Measurements from ENCODE around the gene POLR3K. TPM values are rescaled to one million over a fixed set of nuclear protein-coding genes. Genes with fewer than 3 reads are reported as not detected.

Gene POLR3K
- polyA plus RNA-seq, 1 donor, result 8.4 TPM

DNA sequence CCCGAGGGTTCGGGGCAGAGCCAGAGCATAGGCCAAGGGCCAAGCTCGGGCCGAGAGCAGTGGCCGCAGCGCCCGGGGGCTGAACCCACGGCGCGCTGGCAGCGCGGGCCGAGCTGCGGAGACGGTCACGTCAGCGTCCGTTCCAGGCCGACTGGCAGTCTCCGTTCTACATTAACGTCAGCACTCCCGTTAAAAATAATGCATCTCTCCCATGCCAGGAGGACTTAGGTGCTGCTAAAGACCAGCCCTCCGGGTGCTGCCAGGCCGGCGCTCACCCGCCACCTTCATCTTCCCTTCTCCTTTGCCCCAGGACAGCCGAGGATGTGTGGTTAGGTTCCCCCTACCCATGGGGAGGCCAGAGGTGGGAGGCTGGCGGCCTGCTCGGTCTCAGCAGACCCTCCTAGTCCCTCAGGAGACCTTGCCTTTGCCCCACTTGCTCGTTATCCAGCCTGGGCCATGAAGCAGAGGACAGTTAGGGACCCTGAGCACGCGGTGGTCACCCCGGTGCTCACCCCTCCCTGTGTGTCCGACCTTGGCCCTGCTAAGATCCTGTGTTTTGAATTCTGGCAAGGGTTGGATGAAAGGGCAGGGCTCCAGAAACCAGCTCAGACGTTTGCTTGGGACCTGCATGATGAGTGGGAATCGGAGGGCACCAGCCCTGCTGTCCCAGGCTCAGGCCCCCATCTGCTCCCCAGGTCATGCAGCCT, 25.2 kb upstream of the POLR3K start:
- DNase-seq, result peak; percentile 55

DNA sequence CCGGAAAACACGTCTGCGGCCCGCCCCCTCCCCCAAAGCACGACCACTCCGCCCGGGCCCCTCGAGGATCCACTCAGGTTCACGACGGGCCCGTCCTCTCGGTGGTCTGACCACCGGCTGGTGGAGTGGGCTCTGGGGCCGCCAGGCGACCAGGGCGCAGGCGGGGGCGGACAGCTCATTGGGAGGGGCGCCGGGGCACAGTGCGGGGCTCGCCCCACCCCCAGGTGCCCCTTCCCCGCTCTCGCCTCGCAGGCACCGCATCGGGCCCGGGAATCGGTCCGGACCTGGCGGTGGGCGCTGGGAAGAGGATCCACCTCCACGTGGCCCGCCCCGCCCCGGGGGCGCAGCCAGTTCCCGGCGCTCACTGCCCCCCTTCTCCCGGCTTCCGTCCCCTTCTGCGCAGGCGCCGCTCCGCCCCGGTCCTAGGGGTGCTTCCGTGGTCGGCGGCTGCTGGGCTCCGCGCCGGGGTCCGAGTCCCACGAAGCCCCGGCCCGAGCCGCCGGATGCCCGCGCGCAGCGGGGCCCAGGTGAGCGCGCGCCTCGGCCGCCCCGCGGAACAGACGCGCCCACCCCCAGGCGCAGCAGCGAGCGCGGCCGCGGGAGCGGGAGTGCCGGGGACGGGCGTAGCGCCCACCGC, 24.5 kb upstream of the POLR3K start, which contains the start of gene MPG:
TSS of gene MPG (plus strand) at position 419 of the 637 bp plus-strand sequence. CDS start at position 504, 85 bp downstream.
- DNase-seq, result peak; percentile 92

DNA sequence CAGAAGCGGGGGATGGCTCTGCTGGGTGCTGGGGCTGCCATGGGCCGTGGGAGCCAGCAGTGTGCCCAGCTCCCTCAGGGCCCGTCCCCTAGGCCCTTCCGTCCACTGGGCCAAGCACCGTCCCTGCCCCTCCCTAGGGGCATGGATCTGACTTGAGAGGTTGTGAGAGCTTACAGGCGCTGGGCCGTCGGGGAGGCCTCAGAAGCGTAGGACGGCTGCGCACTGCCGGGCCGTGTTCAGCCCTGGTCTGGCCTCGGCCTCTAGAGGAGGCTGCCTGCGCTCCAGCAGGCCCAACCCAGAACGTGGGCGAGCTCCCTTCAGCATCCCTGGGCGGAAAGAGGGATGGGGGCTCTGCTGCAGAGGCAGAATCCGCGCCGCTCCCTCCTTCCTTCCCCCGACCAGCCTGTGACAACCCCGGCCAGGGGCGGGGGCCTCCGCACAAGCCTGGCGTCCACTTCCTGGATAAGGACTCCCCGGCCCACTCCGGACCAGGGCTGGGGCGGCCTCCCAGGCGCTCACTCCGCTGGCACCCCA, 23.9 kb upstream of the POLR3K start:
- peak; percentile 83 for DNase-seq

DNA sequence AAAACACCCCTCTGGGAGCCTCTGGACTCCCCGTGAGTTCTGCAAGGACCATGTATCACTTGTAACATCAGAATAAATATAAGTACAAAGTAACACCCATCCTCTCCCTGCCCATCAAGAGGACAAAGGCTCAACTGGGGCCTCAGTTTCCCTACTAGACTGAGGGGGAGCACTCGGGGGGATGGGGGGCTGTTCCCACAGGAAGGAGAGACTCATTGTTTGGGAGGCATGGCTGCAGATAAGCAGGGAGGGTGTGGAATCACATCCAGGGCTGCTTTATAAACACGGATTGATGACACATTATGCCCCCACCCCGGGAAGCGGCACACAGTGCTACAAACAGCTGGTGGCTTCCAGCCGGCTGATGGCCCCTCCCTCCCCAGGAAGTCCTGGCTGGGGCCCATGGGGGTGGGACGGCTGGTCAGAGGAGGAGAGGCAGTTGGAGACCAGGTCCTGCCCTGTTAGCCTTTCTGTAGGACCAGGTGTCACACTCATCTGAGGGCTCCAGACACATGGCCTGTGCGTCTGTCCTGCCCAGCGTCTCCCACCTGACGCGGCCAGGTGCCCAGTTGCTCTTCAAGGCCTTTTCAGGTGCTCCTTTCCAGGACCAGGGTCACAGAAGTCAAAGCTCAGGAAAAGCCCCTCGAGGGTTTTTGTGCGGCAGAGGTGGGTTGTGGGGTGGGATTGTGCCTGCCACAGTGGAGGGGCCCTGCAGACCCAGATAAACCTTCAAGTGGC, 23.3 kb upstream of the POLR3K start:
- DNase-seq, result peak; percentile 83

DNA sequence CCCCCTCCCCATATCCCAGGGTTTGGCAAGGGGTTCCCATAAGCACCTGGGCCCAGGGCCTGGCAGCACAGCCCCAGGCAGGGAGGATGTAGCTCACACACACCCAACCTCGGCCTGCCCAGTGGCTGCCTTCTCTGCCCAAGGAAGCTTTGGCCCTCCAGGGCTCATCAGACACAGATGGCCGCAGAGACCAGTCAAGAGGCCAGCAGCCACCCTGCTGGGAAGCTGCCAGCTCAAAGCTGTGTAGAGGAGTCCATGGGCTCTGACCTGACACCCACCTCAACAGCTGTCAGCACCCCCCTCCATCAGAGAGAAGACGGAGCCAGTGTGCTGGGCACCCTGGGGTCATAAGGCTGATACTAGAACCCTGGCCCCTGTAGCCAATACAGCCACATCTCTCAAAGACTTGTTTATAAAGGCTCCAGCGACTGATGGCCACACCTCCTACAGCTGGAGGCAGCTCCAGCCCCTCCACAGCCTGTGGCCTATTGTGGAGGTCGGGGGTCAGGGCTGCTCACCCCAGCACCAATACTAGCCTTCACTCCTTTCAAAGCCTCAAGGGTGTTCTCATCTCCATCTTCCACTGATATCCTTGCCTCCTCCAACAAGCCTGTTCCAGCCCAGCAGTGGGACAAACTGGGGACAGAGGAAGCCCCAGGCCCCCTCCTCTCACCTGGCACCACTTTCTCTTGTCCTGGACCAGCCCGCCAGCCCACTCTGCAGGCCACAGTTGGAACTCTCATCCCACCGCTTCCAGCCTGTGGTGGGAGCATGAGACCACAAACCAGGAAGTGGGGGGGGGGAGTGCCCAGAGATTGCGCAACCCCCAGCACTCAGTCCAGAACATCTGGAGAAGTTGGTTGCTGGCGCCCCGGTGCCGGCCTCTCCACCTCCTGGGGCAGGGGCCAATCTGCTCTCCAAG, 22.4 kb upstream of the POLR3K start:
- peak; percentile 84 for DNase-seq

DNA sequence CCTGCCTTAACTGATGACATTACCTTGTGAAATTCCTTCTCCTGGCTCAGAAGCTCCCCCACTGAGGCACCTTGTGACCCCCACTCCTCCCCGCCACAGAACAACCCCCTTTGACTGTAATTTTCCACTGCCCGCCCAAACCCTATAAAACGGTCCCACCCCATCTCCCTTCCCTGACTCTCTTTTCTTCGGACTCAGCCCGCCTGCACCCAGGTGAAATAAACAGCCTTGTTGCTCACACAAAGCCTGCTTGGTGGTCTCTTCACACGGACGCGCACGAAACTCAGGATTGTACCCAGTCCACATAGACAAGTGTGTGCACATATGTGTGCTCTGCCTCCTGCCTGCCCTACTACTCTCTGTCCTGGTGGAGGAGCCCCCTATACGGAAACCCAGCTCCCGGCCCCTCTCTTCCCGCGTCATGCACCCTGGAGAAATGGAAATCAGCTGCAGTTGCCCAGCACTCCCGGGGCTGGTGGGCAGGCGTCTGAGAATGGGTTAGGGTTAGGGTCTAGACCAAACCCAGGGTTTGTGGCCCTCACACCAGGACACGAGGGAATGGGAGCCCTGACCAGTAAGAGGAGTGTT, 21.4 kb upstream of the POLR3K start:
- DNase-seq, result no peak

DNA sequence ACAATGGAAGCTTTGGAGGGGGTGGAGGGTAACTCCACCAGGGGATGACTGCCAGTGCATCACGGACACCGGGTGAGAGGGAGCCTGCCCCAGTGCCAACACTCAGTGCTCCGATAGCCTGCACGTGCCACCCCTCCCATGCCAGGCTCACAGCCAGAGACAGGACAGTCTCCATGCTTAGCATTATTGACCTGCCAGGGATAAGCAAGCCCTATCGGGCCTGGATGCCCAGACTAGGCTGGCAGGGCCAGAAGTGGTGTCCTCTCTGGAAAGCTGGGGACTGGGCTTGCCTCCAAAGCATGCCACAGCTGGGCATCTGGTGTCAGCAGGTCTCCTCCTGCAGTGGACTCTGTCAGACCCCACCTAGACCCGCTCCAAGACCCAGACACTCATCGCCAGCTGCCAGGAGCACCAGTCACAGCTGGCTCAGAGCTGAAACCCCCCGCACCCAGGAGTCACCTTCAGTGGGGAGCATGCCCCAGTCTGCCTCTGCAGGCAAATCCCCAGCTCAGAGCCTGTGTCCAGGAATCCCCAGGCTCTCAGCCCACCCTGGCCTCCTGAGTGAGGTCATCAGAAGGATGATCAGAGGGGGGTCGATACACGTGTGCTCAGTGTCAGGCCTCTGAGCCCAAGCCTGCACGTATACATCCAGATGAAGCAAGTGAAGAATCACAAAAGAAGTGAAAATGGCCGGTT, 20.8 kb upstream of the POLR3K start:
- DNase-seq, result no peak

DNA sequence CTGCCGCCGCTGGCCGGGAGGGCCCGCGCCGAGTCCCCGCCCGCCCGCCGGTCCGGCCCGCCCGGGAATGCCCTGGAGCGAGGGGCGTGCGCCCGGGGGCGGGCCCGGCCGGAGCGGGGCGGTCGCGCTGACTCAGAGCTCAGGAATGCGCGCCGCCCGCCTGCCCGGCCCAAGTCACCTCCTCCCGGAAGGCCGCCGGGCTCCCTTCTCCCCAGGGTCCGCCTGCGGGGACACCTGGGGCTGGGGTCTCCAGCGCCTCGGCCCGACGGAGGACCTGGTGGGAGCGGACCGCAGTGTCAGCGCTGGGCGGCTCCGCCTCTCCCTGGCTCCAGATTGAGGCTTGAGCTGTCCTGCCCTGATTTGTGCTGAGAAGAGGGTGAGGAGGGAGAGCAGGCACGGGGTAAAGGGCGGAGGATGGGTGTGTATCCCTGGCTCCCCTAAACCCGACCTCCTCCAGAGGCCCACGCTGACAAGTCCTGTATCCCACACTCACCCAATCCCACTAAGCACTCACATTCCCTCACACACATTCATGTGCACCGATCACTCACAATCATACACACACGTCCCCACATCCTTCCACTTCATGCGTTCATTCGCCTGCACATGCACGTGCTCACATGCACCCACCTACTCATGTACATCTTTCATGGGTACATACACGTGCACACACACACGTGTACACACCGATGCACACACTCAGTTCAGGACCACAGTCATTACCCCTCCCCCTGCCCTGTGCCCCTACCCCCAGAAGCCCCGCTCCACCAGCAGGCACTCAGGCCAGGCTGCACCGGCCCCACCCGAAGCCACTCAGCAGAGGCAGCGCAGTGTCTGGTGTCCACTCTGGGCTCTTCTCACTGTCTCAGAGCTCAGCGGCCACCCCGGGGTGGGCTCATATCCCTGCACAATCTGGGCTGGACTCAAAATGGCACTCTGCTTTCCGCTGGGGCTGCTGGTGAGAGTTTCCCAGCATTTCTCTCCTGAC, 19.4 kb upstream of the POLR3K start, which contains the start of gene RHBDF1:
TSS of gene RHBDF1 (minus strand) at position 71 of the 988 bp plus-strand sequence. CDS start 7,616 bp downstream, outside the sequence.
- peak; percentile 75 for DNase-seq

DNA sequence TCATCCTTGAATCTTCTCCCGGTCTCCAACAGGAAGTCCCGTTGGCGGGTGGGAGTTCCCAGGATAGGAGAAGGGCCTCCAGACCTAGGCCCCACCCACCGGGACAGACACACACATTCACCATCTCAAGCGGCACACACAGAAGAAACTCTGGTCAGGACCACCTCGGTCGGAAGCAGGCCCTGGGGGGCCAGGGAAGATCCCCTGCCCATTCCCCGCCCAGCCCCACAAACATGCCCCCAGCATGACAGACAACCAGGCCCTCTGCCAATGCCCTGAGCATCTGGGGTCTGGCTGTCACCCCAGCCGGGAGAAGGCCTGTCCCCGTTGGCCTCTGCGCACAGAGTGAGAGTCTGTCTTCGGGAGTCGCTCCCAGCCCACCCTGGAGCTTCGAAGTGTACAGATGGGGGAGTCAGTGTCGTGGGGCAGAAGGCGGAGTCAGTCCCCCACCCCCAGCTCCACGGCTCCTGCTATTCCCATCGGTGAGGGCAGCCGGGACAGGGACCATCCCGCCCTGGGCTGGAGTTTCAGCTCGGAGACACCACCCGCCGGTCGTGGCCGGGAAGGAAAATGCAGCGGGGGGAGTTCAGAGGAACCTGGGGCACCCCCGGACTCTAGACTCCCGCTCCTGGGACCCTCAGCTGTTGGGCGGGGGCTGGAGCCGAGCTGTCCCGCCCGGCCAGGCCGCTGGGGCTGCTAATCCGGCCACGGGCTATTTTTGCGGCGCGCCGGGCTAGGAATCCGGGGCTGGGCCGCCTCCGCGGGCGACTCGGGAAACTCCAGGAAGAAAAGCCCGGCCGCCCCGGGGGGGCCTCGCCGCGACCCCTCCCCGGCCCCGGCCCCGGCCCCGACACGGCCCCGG, 18.4 kb upstream of the POLR3K start:
- DNase-seq, result peak; percentile 84

DNA sequence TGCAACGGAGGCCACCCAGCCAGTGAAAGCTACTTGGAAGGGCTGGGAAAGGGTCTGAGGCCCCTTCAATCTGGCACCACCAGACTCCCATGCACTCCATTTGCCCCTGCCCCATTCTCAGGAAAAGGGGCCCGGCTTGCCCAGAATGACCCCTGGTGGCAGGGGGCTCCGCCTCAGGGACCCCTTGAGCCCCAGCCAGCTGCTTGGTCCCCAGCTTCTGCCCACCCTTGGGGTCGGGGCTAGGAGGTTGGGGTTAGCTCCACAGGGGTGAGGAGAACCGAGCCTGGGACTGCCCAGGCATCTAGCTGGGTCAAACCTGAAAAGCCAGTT, 17.8 kb upstream of the POLR3K start:
- no peak for DNase-seq

DNA sequence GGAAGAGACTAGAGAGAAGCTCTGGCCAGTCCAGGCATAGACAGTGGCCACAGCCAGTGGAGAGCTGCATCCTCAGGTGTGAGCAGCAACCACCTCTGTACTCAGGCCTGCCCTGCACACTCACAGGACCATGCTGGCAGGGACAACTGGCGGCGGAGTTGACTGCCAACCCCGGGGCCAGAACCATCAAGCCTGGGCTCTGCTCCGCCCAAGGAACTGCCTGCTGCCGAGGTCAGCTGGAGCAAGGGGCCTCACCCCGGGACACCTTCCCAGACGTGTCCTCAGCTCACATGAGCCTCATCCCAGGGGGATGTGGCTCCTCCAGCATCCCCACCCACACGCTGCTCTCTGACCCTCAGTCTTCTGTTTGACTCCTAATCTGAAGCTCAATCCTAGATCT, 15.8 kb upstream of the POLR3K start:
- DNase-seq, result no peak

DNA sequence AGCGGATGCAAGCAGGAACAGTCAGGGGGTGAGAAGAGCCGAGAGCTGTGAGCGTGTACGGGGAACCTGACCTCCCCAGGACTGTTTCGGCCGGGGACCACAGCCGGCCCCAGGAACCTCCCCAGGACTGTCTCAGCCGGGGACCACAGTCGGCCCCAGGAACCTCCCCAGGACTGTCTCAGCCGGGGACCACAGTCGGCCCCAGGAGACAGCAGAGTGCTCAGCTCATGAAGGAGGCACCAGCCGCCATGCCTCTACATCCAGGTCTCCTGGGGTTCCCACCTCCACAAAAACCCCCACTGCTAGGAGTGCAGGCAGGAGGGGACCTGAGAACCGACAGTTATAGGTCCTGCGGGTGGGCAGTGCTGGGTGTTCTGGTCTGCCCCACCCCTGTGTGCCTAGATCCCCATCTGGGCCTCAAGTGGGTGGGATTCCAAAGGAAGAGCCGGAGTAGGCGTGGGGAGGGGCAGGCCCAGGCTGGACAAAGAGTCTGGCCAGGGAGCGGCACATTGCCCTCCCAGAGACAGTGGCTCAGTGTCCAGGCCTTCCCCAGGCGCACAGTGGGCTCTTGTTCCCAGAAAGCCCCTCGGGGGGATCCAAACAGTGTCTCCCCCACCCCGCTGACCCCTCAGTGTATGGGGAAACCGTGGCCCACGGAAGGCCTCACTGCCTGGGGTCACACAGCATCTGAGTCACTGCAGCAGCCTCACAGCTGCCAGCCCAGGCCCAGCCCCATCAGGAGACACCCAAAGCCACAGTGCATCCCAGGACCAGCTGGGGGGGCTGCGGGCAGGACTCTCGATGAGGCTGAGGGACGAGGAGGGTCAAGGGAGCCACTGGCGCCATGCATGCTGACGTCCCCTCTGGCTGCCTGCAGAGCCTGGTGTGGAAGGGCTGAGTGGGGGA, 14.7 kb upstream of the POLR3K start:
- no peak for DNase-seq

DNA sequence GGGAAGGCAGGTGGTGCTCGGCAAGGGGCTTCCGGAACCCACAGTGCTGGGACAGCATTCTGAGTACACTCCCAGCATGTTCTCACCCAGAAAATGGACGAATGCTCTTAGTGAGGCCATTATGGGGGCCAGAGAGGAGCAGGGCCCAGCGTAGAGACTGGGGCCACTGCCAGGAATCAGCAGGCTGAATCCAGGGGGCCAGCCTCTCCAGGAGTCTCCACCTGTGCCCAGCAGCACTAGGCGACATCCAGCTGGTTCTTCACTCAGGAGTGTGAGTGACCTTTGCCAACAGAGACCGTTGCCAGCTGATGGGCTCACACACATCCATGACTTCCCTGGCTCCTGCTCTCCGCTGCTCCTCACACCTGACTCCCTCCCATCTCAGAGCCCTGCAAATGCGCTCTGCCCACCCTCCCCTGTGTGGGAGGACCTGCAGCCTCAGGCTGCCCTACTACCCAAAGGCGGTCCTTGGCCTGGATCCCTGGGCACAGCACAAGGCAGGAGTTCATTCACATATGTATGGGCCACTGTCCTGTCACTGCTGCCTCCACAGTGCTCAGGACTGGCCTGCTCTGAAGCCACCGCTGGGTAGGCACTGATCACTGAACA, 13.9 kb upstream of the POLR3K start:
- DNase-seq, result no peak

DNA sequence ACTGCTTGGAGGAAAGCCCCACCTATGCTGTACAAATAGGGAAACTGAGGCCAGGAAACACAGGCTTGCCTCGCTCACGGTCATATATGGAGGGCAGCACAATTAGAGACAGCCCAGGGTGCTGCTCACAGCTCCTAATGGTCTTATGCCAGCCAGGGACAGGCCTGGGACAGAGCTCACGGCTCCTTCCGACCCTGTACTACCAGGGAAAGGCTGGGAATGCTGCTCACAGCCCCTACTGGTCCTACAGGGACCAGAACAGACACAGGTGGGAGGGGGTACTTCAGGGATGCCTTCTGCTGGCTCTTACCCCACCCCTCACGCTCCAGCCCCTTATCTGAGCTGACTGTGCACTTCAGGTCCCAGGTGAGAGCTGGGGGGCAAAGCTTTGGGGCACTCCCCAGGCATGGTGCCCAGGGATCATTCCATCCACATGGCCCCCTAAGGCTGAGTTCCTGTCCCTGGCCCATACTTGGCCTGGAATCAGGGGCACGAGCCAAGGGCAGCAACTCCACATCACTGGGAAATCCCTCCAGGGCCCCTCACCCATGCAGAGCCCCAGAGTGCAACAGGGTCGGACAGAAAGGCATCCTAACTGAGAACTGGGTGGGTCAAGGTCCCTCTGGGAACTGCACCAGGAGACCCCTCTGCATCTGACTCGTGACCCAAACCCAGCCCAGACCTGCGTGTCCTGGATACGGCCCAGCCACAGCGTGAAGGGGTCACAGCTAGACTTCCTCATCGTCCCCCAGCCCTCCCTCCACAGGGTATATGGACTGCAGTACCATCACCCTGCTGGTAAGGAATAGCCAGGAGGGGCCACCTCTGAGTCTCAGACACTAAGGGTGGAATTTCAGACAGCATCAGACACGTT, 13.1 kb upstream of the POLR3K start:
- no peak for DNase-seq

DNA sequence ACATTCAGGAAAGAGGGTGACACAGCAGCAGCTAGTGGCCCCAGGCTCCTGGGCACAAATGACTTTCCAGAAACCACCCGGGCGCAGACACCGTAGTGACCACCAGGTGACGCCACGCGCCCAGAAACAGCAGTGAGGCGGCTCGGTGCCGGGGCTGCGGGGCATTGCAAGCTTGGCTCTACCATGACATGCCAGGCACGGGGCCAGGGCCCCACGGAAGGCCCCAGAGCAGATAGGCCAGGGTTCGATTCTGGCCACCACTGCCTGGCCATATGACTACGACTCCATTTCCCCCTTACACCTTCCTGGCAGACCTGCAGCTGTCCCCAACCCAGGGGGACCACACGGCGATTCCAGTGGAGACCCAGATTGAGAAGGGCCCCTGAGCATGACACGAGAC, 12.3 kb upstream of the POLR3K start:
- DNase-seq, result peak; percentile 71

DNA sequence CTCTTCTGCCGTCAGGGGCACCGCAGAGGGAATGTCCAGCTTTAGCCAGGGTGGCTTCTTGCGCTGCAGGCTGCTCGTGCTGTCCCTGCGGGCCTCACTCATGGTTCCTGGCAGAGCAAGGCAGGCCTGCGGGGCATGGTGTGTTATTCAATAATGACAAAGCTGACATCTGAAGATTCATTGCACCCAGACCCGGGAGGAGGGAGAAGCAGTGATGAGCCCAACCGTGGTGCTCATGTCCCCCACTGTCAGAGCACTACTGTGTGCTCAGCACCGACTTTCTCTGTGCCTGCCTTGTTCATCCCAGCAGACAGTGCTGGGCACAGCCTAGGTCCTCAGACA, 11.5 kb upstream of the POLR3K start:
- no peak for DNase-seq
